ENCODE measurements around the gene TTC32. TPM values are rescaled to one million over a fixed set of nuclear protein-coding genes. Genes with fewer than 3 reads are reported as not detected.

The TTC32 gene
- total RNA-seq, 1 experiment from 2014 or later: 12.7 TPM

- H3K9me3 ChIP-seq (ENCODE audit: control insufficient read depth, insufficient read depth, low read depth, low read length): no peaks in the 10 kb centered on the region
- TF ChIP-seq, protein P1, sequence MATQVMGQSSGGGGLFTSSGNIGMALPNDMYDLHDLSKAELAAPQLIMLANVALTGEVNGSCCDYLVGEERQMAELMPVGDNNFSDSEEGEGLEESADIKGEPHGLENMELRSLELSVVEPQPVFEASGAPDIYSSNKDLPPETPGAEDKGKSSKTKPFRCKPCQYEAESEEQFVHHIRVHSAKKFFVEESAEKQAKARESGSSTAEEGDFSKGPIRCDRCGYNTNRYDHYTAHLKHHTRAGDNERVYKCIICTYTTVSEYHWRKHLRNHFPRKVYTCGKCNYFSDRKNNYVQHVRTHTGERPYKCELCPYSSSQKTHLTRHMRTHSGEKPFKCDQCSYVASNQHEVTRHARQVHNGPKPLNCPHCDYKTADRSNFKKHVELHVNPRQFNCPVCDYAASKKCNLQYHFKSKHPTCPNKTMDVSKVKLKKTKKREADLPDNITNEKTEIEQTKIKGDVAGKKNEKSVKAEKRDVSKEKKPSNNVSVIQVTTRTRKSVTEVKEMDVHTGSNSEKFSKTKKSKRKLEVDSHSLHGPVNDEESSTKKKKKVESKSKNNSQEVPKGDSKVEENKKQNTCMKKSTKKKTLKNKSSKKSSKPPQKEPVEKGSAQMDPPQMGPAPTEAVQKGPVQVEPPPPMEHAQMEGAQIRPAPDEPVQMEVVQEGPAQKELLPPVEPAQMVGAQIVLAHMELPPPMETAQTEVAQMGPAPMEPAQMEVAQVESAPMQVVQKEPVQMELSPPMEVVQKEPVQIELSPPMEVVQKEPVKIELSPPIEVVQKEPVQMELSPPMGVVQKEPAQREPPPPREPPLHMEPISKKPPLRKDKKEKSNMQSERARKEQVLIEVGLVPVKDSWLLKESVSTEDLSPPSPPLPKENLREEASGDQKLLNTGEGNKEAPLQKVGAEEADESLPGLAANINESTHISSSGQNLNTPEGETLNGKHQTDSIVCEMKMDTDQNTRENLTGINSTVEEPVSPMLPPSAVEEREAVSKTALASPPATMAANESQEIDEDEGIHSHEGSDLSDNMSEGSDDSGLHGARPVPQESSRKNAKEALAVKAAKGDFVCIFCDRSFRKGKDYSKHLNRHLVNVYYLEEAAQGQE (IDR thresholded peaks at IDR 0.05; ENCODE audit: insufficient read depth in 1 of 2, low read depth in 2 of 2, low read length in 1 of 2): no peak
- TF ChIP-seq POLR2AphosphoS5 (IDR thresholded peaks at IDR 0.05; ENCODE audit: low read depth, low read length): no peak
- no peak for TF ChIP-seq CTCF (IDR thresholded peaks at IDR 0.05)
- TF ChIP-seq TCF7L2 (IDR thresholded peaks at IDR 0.05; ENCODE audit: low read depth, low read length): no peak
- no peak for TF ChIP-seq SIN3A (IDR thresholded peaks at IDR 0.05; ENCODE audit: borderline replicate concordance, insufficient read depth, low read depth, low read length)
- in situ Hi-C loops (cut with HindIII; ENCODE audit: low pct_unique_long_range_greater_than_20kb, low sequenced_read_pairs) (no loop called here), intact Hi-C loops (cut with micrococcal nuclease; ENCODE audit: unreplicated experiment) (no loop called here)
- no peaks in the 10 kb centered on the region for H3K4me1 ChIP-seq (ENCODE audit: control insufficient read depth, insufficient read depth, low read length)
- POLR2A ChIA-PET: no interaction called here
- H3K27me3 ChIP-seq (ENCODE audit: control insufficient read depth, insufficient read depth, low read length): no peaks in the 10 kb centered on the region
- DNase-seq (ENCODE audit: low read depth, low spot score): no peak
- H3K4me3 ChIP-seq (ENCODE audit: low read depth in 2 of 2, low read length in 2 of 2): no peak overlapping the region
- no peak overlapping the region for H3K27ac ChIP-seq (ENCODE audit: low read length)
- no peaks in the 10 kb centered on the region for H3K36me3 ChIP-seq (ENCODE audit: control insufficient read depth, insufficient read depth, low read length)
- ATAC-seq: no peak
- no TSS peak for BruUV-seq (replicated peaks)
- CTCF ChIA-PET: interaction anchor here (0.6 kb wide), 2 partner anchors 542 to 548 kb away, joined by 3 to 4 read pairs; no protein-coding TSS in a partner anchor
Measured at GRCh38 chr2:19865151-19865550, 36.6 kb downstream of the TTC32 start.

- H3K27me3 ChIP-seq (ENCODE audit: control insufficient read depth, insufficient read depth, low read length): no peaks in the 10 kb centered on the region
- no peak for TF ChIP-seq TCF7L2 (IDR thresholded peaks at IDR 0.05; ENCODE audit: low read depth, low read length)
- TF ChIP-seq CTCF (IDR thresholded peaks at IDR 0.05): no peak
- TF ChIP-seq, protein P1 (IDR thresholded peaks at IDR 0.05; ENCODE audit: insufficient read depth in 1 of 2, low read depth in 2 of 2, low read length in 1 of 2): no peak
- no peak for TF ChIP-seq POLR2AphosphoS5 (IDR thresholded peaks at IDR 0.05; ENCODE audit: low read depth, low read length)
- TF ChIP-seq SIN3A (IDR thresholded peaks at IDR 0.05; ENCODE audit: borderline replicate concordance, insufficient read depth, low read depth, low read length): no peak
- intact Hi-C loops (cut with micrococcal nuclease; ENCODE audit: unreplicated experiment): loop anchor here (5.0 kb wide), 2 partner anchors 507 to 1117 kb away; partner anchors contain the start of gene OSR1
- in situ Hi-C loops (cut with HindIII; ENCODE audit: low pct_unique_long_range_greater_than_20kb, low sequenced_read_pairs): no loop called here
- ATAC-seq: no peak
- CTCF ChIA-PET: interaction anchor here (0.5 kb wide), 1 partner anchor 501 kb away, joined by 6 read pairs; no protein-coding TSS in a partner anchor
- POLR2A ChIA-PET: no interaction called here
- no peaks in the 10 kb centered on the region for H3K36me3 ChIP-seq (ENCODE audit: control insufficient read depth, insufficient read depth, low read length)
- no peaks in the 10 kb centered on the region for H3K4me1 ChIP-seq (ENCODE audit: control insufficient read depth, insufficient read depth, low read length)
- H3K9me3 ChIP-seq (ENCODE audit: control insufficient read depth, insufficient read depth, low read depth, low read length): no peaks in the 10 kb centered on the region
- BruUV-seq (replicated peaks): no TSS peak
- no peak overlapping the region for H3K27ac ChIP-seq (ENCODE audit: low read length)
- DNase-seq (ENCODE audit: low read depth, low spot score): no peak
- H3K4me3 ChIP-seq (ENCODE audit: low read depth in 2 of 2, low read length in 2 of 2): no peak overlapping the region
Measured at GRCh38 chr2:19864381-19864780, 37.4 kb downstream of the TTC32 start.
